Measurements from ENCODE around the gene ILF3.
A peak's percentile ranks its signal among the peaks of the same experiment; 100 is the strongest.

ILF3 gene

GRCh38 chr19:10653732-10654609 is at the start of gene ILF3:
TSS of gene ILF3 (plus strand) at chr19:10654346. CDS start at chr19:10670606, 16,260 bp downstream.
- peak; percentile 88 for DNase-seq (ENCODE audit: low spot score)

GRCh38 chr19:10604460-10604980 is 49.6 kb upstream of the ILF3 start:
- DNase-seq (ENCODE audit: low spot score), result no peak

- DNase-seq (ENCODE audit: low spot score), result no peak
Observed at GRCh38 chr19:10611907-10612306, 42.2 kb upstream of the ILF3 start.

GRCh38 chr19:10612499-10613119 is 41.5 kb upstream of the ILF3 start:
- no peak for DNase-seq (ENCODE audit: low spot score)

GRCh38 chr19:10615429-10616023 is 38.6 kb upstream of the ILF3 start:
- DNase-seq (ENCODE audit: low spot score), result no peak

GRCh38 chr19:10617409-10618121 is 36.6 kb upstream of the ILF3 start:
- DNase-seq (ENCODE audit: low spot score), result no peak

- no peak for DNase-seq (ENCODE audit: low spot score)
Observed at GRCh38 chr19:10618846-10619245, 35.3 kb upstream of the ILF3 start.

GRCh38 chr19:10620786-10621185 is 33.4 kb upstream of the ILF3 start:
- no peak for DNase-seq (ENCODE audit: low spot score)

GRCh38 chr19:10621966-10622365 is 32.2 kb upstream of the ILF3 start:
- DNase-seq (ENCODE audit: low spot score), result no peak

- no peak for DNase-seq (ENCODE audit: low spot score)
Observed at GRCh38 chr19:10624585-10624984, 29.6 kb upstream of the ILF3 start.

GRCh38 chr19:10625003-10625761 is 29.0 kb upstream of the ILF3 start, which contains the start of gene SLC44A2:
TSS of gene SLC44A2 (plus strand) at chr19:10625553. CDS start at chr19:10625634, 81 bp downstream.
- DNase-seq (ENCODE audit: low spot score), result peak; percentile 45

- no peak for DNase-seq (ENCODE audit: low spot score)
Observed at GRCh38 chr19:10625762-10626138, 28.4 kb upstream of the ILF3 start.

- DNase-seq (ENCODE audit: low spot score), result no peak
Observed at GRCh38 chr19:10631874-10632273, 22.3 kb upstream of the ILF3 start.

- no peak for DNase-seq (ENCODE audit: low spot score)
Observed at GRCh38 chr19:10634430-10634829, 19.7 kb upstream of the ILF3 start.

- no peak for DNase-seq (ENCODE audit: low spot score)
Observed at GRCh38 chr19:10634963-10635362, 19.2 kb upstream of the ILF3 start.

- DNase-seq (ENCODE audit: low spot score), result no peak
Observed at GRCh38 chr19:10636304-10636972, 17.7 kb upstream of the ILF3 start.

GRCh38 chr19:10637894-10638293 is 16.3 kb upstream of the ILF3 start:
- DNase-seq (ENCODE audit: low spot score), result no peak

- DNase-seq (ENCODE audit: low spot score), result no peak
Observed at GRCh38 chr19:10639836-10640235, 14.3 kb upstream of the ILF3 start.

- no peak for DNase-seq (ENCODE audit: low spot score)
Observed at GRCh38 chr19:10640361-10640760, 13.8 kb upstream of the ILF3 start.

- no peak for DNase-seq (ENCODE audit: low spot score)
Observed at GRCh38 chr19:10641248-10641647, 12.9 kb upstream of the ILF3 start.
